HepG2 (cell line): ENCODE results near the gene PRRT1B. TPM values are rescaled to one million over a fixed set of nuclear protein-coding genes. Genes with fewer than 3 reads are reported as not detected.

Source experiments
- ATAC-seq: fragments of 200-7000 bp; cut with Tn5 transposase; 3 replicates; pipeline ENCODE4 v1.9.1; 2020; ENCODE audit warnings: mild to moderate bottlenecking, moderate library complexity
- BruUV-seq: library from RNA; stranded (reverse); fragments of 400-500 nt; replicated peaks from 2 replicates; lab custom pipeline; 2021; lab: Mats Ljungman, UMichigan
- CTCF ChIA-PET: fragments of 300-600 bp; formaldehyde crosslinking; extraction: SDS; loops from one replicate; lab custom pipeline; 2021; ENCODE audit warnings: low total read pairs, inconsistent platforms, low intra/inter-chr PET ratio; lab: Yijun Ruan, JAX
- POLR2A ChIA-PET: fragments of 350-600 bp; sonication (Branson Sonifier 250); formaldehyde crosslinking; loops from one replicate; lab custom pipeline; 2020; ENCODE audit warnings: antibody characterized with exemption, inconsistent platforms; lab: Yijun Ruan, JAX
- DNase-seq: peaks from one replicate; pipeline ENCODE4 v3.0.0-alpha.2; 2015; ENCODE audit warnings: low spot score
- FAIRE-seq: peaks from 3 replicates; lab custom pipeline; 2011; peaks lifted over from hg19 to GRCh38; lab: Jason Lieb, UNC
- H2AFZ ChIP-seq: one replicate; pipeline ENCODE4 v1.6.1; 2011; ENCODE audit warnings: low read length, inconsistent platforms
- H3K27ac ChIP-seq: fragments of 300-600 bp; 3 replicates; pipeline ENCODE4 v1.8.0; 2011; ENCODE audit warnings: mixed run types, mild to moderate bottlenecking, mixed read lengths, low read length, inconsistent platforms; ENCODE audit not compliant: insufficient read depth; ENCODE audit errors: extremely low read length
- H3K27me3 ChIP-seq, 2 experiments: fragments of 200-600 bp in 1 of 2; 2 replicates in 1 of 2; 3 replicates in 1 of 2; pipeline versions ENCODE4 v1.6.0 to v1.8.0; 2011; ENCODE audit warnings: low read length in 2 of 2, mild to moderate bottlenecking in 2 of 2, moderate library complexity in 2 of 2, inconsistent platforms in 1 of 2; ENCODE audit not compliant: insufficient read depth in 2 of 2, control insufficient read depth in 1 of 2
- H3K36me3 ChIP-seq, 2 experiments: fragments of 200-600 bp in 1 of 2; replicated peaks in 1 of 2; 2 replicates in 1 of 2; 3 replicates in 1 of 2; pipeline versions ENCODE4 v1.5.1 to v1.8.0; 2011; ENCODE audit warnings: low read length in 2 of 2, inconsistent platforms in 1 of 2; ENCODE audit not compliant: insufficient read depth in 2 of 2, control insufficient read depth in 1 of 2
- H3K4me1 ChIP-seq: 2 replicates; pipeline ENCODE4 v1.5.1; 2012; ENCODE audit warnings: low read length, inconsistent platforms; ENCODE audit not compliant: insufficient read depth
- H3K4me2 ChIP-seq: 2 replicates; pipeline ENCODE4 v1.6.0; 2011; ENCODE audit warnings: low read depth, low read length, inconsistent platforms
- H3K4me3 ChIP-seq, 3 experiments: fragments of 200-600 bp in 1 of 3; sonication (generic), shearing (Covaris generic) in 1 of 3; replicated peaks in 1 of 3; 2 replicates each; pipeline ENCODE4 v1.5.1; 2011 to 2016; ENCODE audit warnings: low read length in 3 of 3, inconsistent platforms in 2 of 3, low read depth in 2 of 3, mild to moderate bottlenecking in 2 of 3, control low read depth in 1 of 3, mixed read lengths in 1 of 3; ENCODE audit not compliant: insufficient read depth in 1 of 3
- H3K79me2 ChIP-seq: one replicate; pipeline ENCODE4 v1.6.1; 2011; ENCODE audit warnings: low read length, inconsistent platforms; ENCODE audit not compliant: insufficient read depth
- H3K9ac ChIP-seq: 2 replicates; pipeline ENCODE4 v1.6.0; 2011; ENCODE audit warnings: mild to moderate bottlenecking, low read depth, low read length, inconsistent platforms; ENCODE audit not compliant: insufficient read depth
- H3K9me3 ChIP-seq: 2 replicates; pipeline ENCODE4 v1.5.1; 2012; ENCODE audit warnings: mild to moderate bottlenecking, low read length
- H4K20me1 ChIP-seq: 2 replicates; pipeline ENCODE4 v1.6.0; 2011; ENCODE audit warnings: inconsistent platforms, mild to moderate bottlenecking, low read length, moderate library complexity; ENCODE audit not compliant: insufficient read depth
- AGO2 ChIP-seq: fragments of 200-400 bp; formaldehyde crosslinking; optimal IDR thresholded peaks from 2 replicates; pipeline ENCODE3; 2017; ENCODE audit warnings: mild to moderate bottlenecking, low read depth, low read length, moderate library complexity
- BCLAF1 ChIP-seq: fragments of 450-650 bp; IDR thresholded peaks from 2 replicates; pipeline ENCODE4 v1.6.1; 2017; ENCODE audit warnings: mild to moderate bottlenecking
- EZH2 ChIP-seq: conservative IDR thresholded peaks from 2 replicates; pipeline ENCODE4 v1.6.1; 2012; ENCODE audit warnings: mild to moderate bottlenecking, low read depth, low read length, moderate library complexity
- WGBS: methylation state at CpG from one replicate; pipeline ENCODE4 v1.1.6; 2017; ENCODE audit warnings: low lambda C conversion rate; 5-methylcytosine and 5-hydroxymethylcytosine counted together
- in situ Hi-C: cut with HindIII; loops from 2 replicates; pipeline ENCODE4 v1.10.0; 2017; ENCODE audit warnings: low pct_unique_long_range_greater_than_20kb; ENCODE audit not compliant: extremely low pct_ligation_motif_present
- intact Hi-C: fragments of 100-400 bp; cut with micrococcal nuclease; formaldehyde crosslinking; loops from one replicate; pipeline ENCODE4 v1.10.0; 2022; ENCODE audit not compliant: unreplicated experiment
- polyA plus RNA-seq, 8 experiments: library from polyadenylated mRNA; depleted of rRNA in 3 of 8; stranded (reverse) in 7 of 8; unstranded in 1 of 8; fragments of >200 nt; fragmentation: Illumina TruSeq in 4 of 8; extraction: Trizol in 4 of 8; gene quantifications; 2 replicates each; pipeline versions ENCODE4 v1.2.1 to v1.2.3, GENCODE V29; 2011 to 2016; ENCODE audit warnings: low read depth in 4 of 8, missing spikeins in 1 of 8, mixed read lengths in 1 of 8; ENCODE audit not compliant: insufficient read depth in 1 of 8
- total RNA-seq, 5 experiments: library from RNA; depleted of rRNA; stranded (reverse); fragments of >200 nt; fragmentation: Illumina TruSeq; extraction: Trizol; gene quantifications; 2 replicates each; pipeline ENCODE4 v1.2.3, GENCODE V29; 2016; ENCODE audit warnings: low read depth in 1 of 5

PRRT1B gene
- total and polyA plus RNA-seq, 2 of the 13 experiments (the other 11 are each of a cell fraction or from before 2014, with no cell fraction given) = not detected

GRCh38 chr9:131582466-131583336 is 37.4 kb downstream of the PRRT1B start:
- BruUV-seq = no TSS peak
- H3K36me3 ChIP-seq = peaks cover 9 to 57% of the 10 kb centered on the region in 2 experiments; a peak in 4 of 5 replicates

More at GRCh38 chr9:131582466-131583336, 37.4 kb downstream of the PRRT1B start:
- ATAC-seq = no peak
- intact Hi-C loops (no loop called here), in situ Hi-C loops (loop anchor here (25.0 kb wide), 1 partner anchor 655 kb away; no protein-coding TSS in a partner anchor)
- Histone ChIP-seq H3K4me1 (0 out of 2 replicates have a peak, but pooled peaks cover 6% of the 10 kb centered on the region), H3K4me3 (no peak overlapping the region), H3K27ac (no peak overlapping the region), H3K79me2 (no peaks in the 10 kb centered on the region), H3K27me3 (no peaks in the 10 kb centered on the region), H3K9ac (no peak overlapping the region), H4K20me1 (no peaks in the 10 kb centered on the region), H2AFZ (no peak overlapping the region), H3K4me2 (no peak overlapping the region), H3K9me3 (no peaks in the 10 kb centered on the region)
- TF ChIP-seq AGO2 (peak; percentile 66), EZH2 (no peak), BCLAF1 (no peak)
- FAIRE-seq = no peak
- DNase-seq = no peak
- ChIA-PET POLR2A (no interaction called here), CTCF (no interaction called here)
- 94% methylated on average over 19 of the region's 27 CpGs for WGBS
